ENCODE data around the gene RAB3IP.

- TF ChIP-seq CTCF (IDR thresholded peaks at IDR 0.05) = no peak
- no peak for TF ChIP-seq POLR2A (IDR thresholded peaks at IDR 0.05)
Measured at GRCh38 chr12:69732088-69732487, 6.6 kb upstream of the RAB3IP start.

Data from esophagus squamous epithelium (tissue), 4 donors.